Adrenal gland (tissue), 5 donors: Measurements from ENCODE around the gene RUVBL1.

Experiments used
- POLR2A ChIP-seq, 2 donors: fragments of 450-650 bp; IDR thresholded peaks; one replicate each; pipeline ENCODE4 v1.6.1; 2017; ENCODE audit warnings: antibody characterized with exemption in 2 of 2, mild to moderate bottlenecking in 2 of 2, moderate library complexity in 1 of 2
- TF ChIP-seq, protein P1 (sequence below), 6 experiments: fragments of 450-650 bp in 4 of 6; fragments of 200-600 bp in 2 of 6; sonication (generic) in 1 of 6; IDR thresholded peaks; 1 replicate in 5 of 6; 2 replicates in 1 of 6; pipeline versions ENCODE4 v1.5.1 to v1.8.0; 2016 to 2021; ENCODE audit warnings: antibody characterized with exemption in 6 of 6, mild to moderate bottlenecking in 2 of 6, moderate library complexity in 1 of 6
- donor health status: DM: no; HTN: no; CAD: no.

DNA sequence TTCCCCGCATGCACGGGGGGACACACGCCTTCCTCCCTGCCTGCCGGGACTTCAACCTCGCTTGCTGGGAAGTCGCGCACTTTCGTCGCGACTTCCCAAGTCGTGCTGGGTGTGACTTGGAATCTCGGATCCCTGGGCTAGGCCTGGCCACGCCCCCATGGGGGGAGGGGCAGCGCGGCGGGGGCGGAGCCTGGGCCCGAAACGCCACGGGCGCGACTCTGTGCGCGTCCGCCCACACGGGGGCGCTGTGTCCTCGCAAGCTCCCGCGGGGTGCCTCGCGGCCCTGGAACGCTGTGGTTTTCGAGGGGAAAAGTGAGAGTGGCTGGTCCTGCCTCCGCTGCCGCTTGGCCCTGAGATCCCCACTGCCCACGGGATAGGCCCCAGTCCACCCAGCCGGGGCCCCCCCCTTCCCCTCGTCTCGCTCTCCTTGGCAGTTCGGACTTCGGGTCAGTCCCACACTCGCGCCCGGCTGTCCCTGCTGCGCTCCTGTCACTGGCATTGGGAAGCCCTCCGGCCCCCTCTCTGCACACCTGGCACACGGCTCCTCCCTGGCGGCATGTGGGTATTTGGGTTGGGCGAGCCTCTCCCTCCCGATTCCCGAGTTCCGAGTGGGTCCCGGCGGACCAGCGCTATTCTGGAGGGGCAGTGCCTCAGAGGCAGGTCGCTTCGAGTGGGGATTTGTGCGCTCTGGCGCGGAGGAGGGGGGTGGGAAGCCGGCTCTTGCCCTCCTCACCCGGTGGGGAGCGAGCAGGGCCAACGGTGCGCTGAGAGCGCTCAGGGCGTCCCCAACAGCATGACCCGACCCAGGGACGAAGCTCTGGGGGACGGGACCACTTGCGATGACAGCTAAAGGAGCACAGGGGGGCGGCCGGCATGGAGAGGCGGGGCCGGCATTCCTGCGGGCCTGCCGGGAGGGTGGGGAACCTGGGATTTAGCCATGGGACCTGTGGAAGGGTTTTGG, 47.8 kb downstream of the RUVBL1 start:
- TF ChIP-seq, protein P1, sequence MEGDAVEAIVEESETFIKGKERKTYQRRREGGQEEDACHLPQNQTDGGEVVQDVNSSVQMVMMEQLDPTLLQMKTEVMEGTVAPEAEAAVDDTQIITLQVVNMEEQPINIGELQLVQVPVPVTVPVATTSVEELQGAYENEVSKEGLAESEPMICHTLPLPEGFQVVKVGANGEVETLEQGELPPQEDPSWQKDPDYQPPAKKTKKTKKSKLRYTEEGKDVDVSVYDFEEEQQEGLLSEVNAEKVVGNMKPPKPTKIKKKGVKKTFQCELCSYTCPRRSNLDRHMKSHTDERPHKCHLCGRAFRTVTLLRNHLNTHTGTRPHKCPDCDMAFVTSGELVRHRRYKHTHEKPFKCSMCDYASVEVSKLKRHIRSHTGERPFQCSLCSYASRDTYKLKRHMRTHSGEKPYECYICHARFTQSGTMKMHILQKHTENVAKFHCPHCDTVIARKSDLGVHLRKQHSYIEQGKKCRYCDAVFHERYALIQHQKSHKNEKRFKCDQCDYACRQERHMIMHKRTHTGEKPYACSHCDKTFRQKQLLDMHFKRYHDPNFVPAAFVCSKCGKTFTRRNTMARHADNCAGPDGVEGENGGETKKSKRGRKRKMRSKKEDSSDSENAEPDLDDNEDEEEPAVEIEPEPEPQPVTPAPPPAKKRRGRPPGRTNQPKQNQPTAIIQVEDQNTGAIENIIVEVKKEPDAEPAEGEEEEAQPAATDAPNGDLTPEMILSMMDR (IDR thresholded peaks at IDR 0.05): peak; percentile 77 to 99 (median 88)
- peak; percentile 20 to 31 for TF ChIP-seq POLR2A (IDR thresholded peaks at IDR 0.05)
